H9 (cell line): ENCODE results near the gene KIAA0513. TPM values are rescaled to one million over a fixed set of nuclear protein-coding genes. Genes with fewer than 3 reads are reported as not detected.

Source experiments
- DNase-seq: peaks from one replicate; pipeline ENCODE4 v3.0.0-alpha.2; 2017
- H2AFZ ChIP-seq: one replicate; pipeline ENCODE4 v1.6.1; 2013; ENCODE audit warnings: mild to moderate bottlenecking, low read length, control low read depth, moderate library complexity
- H2AK5ac ChIP-seq: 2 replicates; pipeline ENCODE4 v1.6.1; 2013; ENCODE audit warnings: low read length, control low read depth, mixed read lengths; ENCODE audit not compliant: insufficient read length
- H2BK120ac ChIP-seq: one replicate; pipeline ENCODE4 v1.6.1; 2013; ENCODE audit warnings: low read depth, mild to moderate bottlenecking, low read length, control low read depth, inconsistent platforms; ENCODE audit not compliant: poor library complexity, severe bottlenecking
- H2BK12ac ChIP-seq: 2 replicates; pipeline ENCODE4 v1.6.1; 2013; ENCODE audit warnings: low read length, control low read depth, mixed read lengths, low read depth; ENCODE audit not compliant: insufficient read length
- H2BK15ac ChIP-seq: 2 replicates; pipeline ENCODE4 v1.6.1; 2013; ENCODE audit warnings: low read depth, low read length, control low read depth
- H2BK20ac ChIP-seq: one replicate; pipeline ENCODE4 v1.6.1; 2013; ENCODE audit warnings: low read depth, mild to moderate bottlenecking, low read length, control low read depth, inconsistent platforms; ENCODE audit not compliant: poor library complexity, severe bottlenecking
- H2BK5ac ChIP-seq: 2 replicates; pipeline ENCODE4 v1.6.1; 2013; ENCODE audit warnings: low read length, control low read depth, mixed read lengths; ENCODE audit not compliant: insufficient read length
- H3K14ac ChIP-seq: 2 replicates; pipeline ENCODE4 v1.6.1; 2013; ENCODE audit warnings: low read length, control low read depth; ENCODE audit not compliant: insufficient read depth
- H3K18ac ChIP-seq: 2 replicates; pipeline ENCODE4 v1.6.1; 2013; ENCODE audit warnings: low read depth, mild to moderate bottlenecking, mixed read lengths, low read length, control low read depth; ENCODE audit not compliant: insufficient read length
- H3K23ac ChIP-seq: 2 replicates; pipeline ENCODE4 v1.6.1; 2013; ENCODE audit warnings: low read length, control low read depth, mixed read lengths, low read depth; ENCODE audit not compliant: insufficient read length
- H3K23me2 ChIP-seq: 2 replicates; pipeline ENCODE4 v1.6.1; 2013; ENCODE audit warnings: low read depth, mild to moderate bottlenecking, mixed read lengths, low read length, control low read depth; ENCODE audit not compliant: insufficient read length, poor library complexity, severe bottlenecking
- H3K27ac ChIP-seq: 2 replicates; pipeline ENCODE4 v1.5.1; 2013; ENCODE audit warnings: low read length, control low read depth, mixed read lengths, low read depth; ENCODE audit not compliant: insufficient read length
- H3K27me3 ChIP-seq: 2 replicates; pipeline ENCODE4 v1.6.1; 2013; ENCODE audit warnings: low read length, control low read depth, inconsistent platforms; ENCODE audit not compliant: insufficient read depth
- H3K4ac ChIP-seq: 2 replicates; pipeline ENCODE4 v1.6.1; 2013; ENCODE audit warnings: low read depth, mild to moderate bottlenecking, control low read depth, inconsistent platforms, low read length, moderate library complexity
- H3K4me1 ChIP-seq: 2 replicates; pipeline ENCODE4 v1.6.1; 2013; ENCODE audit warnings: low read length, control low read depth, inconsistent platforms; ENCODE audit not compliant: insufficient read depth
- H3K4me2 ChIP-seq: 2 replicates; pipeline ENCODE4 v1.6.1; 2013; ENCODE audit warnings: low read length, control low read depth, mixed read lengths; ENCODE audit not compliant: insufficient read length, insufficient read depth
- H3K56ac ChIP-seq: 2 replicates; pipeline ENCODE4 v1.6.1; 2013; ENCODE audit warnings: low read depth, mild to moderate bottlenecking, mixed read lengths, low read length, control low read depth; ENCODE audit not compliant: insufficient read length
- H3K79me1 ChIP-seq: 2 replicates; pipeline ENCODE4 v1.6.1; 2013; ENCODE audit warnings: low read depth, mild to moderate bottlenecking, moderate library complexity, low read length, control low read depth, inconsistent platforms; ENCODE audit not compliant: insufficient read depth, poor library complexity, severe bottlenecking
- H3K79me2 ChIP-seq: 2 replicates; pipeline ENCODE4 v1.6.1; 2013; ENCODE audit warnings: low read length, control low read depth, inconsistent platforms; ENCODE audit not compliant: insufficient read depth
- H3K9ac ChIP-seq: 2 replicates; pipeline ENCODE4 v1.6.1; 2013; ENCODE audit warnings: low read length, control low read depth, mixed read lengths; ENCODE audit not compliant: insufficient read length; ENCODE audit errors: extremely low read depth
- H3K9me3 ChIP-seq: one replicate; pipeline ENCODE4 v1.6.1; 2013; ENCODE audit warnings: low read depth, low read length, inconsistent platforms; ENCODE audit not compliant: control insufficient read depth
- H3T11ph ChIP-seq: one replicate; pipeline ENCODE4 v1.6.1; 2013; ENCODE audit warnings: mild to moderate bottlenecking, low read length, control low read depth, inconsistent platforms
- H4K20me1 ChIP-seq: one replicate; pipeline ENCODE4 v1.6.1; 2013; ENCODE audit not compliant: control insufficient read depth, insufficient read length, insufficient read depth
- H4K5ac ChIP-seq: 2 replicates; pipeline ENCODE4 v1.6.1; 2013; ENCODE audit warnings: low read depth, mild to moderate bottlenecking, mixed read lengths, low read length, control low read depth; ENCODE audit not compliant: insufficient read length
- H4K8ac ChIP-seq: replicated peaks from 2 replicates; pipeline ENCODE4 v1.6.1; 2013; ENCODE audit warnings: low read length, control low read depth, mixed read lengths, low read depth; ENCODE audit not compliant: insufficient read length
- H4K91ac ChIP-seq: 2 replicates; pipeline ENCODE4 v1.6.1; 2013; ENCODE audit warnings: low read depth, mild to moderate bottlenecking, moderate library complexity, mixed read lengths, low read length, control low read depth; ENCODE audit not compliant: insufficient read length
- H3K27ac Mint-ChIP-seq, 3 experiments: 2 replicates in 2 of 3; 3 replicates in 1 of 3; pipeline ENCODE4 v1.8.0; 2020 to 2021; ENCODE audit warnings: mixed read lengths in 3 of 3, mild to moderate bottlenecking in 1 of 3, moderate library complexity in 1 of 3
- H3K27me3 Mint-ChIP-seq: 2 replicates; pipeline ENCODE4 v1.8.0; 2021; ENCODE audit warnings: low read depth, mild to moderate bottlenecking, moderate library complexity, mixed read lengths
- H3K36me3 Mint-ChIP-seq, 3 experiments: 2 replicates in 2 of 3; 3 replicates in 1 of 3; pipeline ENCODE4 v1.8.0; 2020 to 2021; ENCODE audit warnings: low read depth in 3 of 3, mixed read lengths in 3 of 3; ENCODE audit not compliant: insufficient read depth in 1 of 3
- H3K4me1 Mint-ChIP-seq, 2 experiments: 2 replicates each; pipeline ENCODE4 v1.8.0; 2020; ENCODE audit warnings: mixed read lengths in 2 of 2
- H3K4me3 Mint-ChIP-seq, 2 experiments: 2 replicates in 1 of 2; 3 replicates in 1 of 2; pipeline ENCODE4 v1.8.0; 2020 to 2021; ENCODE audit warnings: mild to moderate bottlenecking in 2 of 2, mixed read lengths in 2 of 2, moderate library complexity in 1 of 2
- H3K9me3 Mint-ChIP-seq, 2 experiments: 2 replicates in 1 of 2; 3 replicates in 1 of 2; pipeline ENCODE4 v1.8.0; 2020; ENCODE audit warnings: mild to moderate bottlenecking in 2 of 2, mixed read lengths in 2 of 2, moderate library complexity in 1 of 2
- CTCF ChIP-seq: fragments of 200-600 bp; sonication (generic); conservative IDR thresholded peaks from 3 replicates; pipeline ENCODE4 v1.8.0; 2021; ENCODE audit warnings: antibody characterized with exemption, mild to moderate bottlenecking
- WGBS: extraction: QIAGEN DNeasy Blood & Tissue Kit; methylation state at CpG from one replicate; pipeline ENCODE4 v1.1.7; 2013; ENCODE audit warnings: missing lambda C conversion rate, low lambda C conversion rate, mixed read lengths; ENCODE audit not compliant: insufficient read length; ENCODE audit errors: extremely low coverage; 5-methylcytosine and 5-hydroxymethylcytosine counted together
- total RNA-seq: library from RNA; stranded (reverse); gene quantifications from 2 replicates; pipeline ENCODE4 v1.2.1, GENCODE V29; 2021

KIAA0513 gene
- total RNA-seq, 1 experiment from 2014 or later = 4.7 TPM

DNA sequence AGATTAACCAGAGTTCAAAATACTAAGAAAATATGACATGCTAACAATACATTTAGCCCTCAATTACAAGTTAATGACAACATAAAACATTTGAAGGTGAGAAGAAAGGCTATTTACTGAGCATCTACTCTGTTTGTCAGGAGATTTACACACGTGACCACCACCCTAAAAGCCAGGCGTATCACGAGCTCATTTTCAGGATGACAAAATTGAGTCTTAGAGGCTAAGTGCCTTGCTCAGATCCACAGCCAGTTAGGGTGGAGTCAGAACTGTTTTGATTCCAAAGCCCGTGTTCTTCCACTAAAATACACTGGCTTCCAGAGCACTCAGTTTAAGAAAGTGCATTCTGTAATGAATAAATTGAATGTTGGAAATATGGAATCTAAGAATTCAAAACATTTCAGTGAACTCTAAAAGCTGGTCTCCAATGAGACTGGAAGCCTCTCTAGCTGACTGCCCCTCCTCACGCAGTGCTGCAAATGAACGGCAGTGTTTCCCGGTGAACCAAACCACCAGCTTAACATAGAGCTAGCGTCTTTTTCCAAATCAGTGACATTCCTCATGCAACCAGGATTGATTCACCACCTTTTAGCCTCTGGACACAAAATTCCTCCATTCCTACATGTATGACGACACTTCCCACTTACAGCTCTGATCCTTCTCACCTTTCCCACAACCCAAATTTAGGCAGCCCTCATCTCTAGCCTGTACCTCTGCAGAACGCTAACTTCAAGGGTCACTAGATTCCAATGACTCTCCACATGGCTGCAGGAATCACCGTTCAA, 22.1 kb upstream of the KIAA0513 start:
- no peak overlapping the region for H3K4me3 Mint-ChIP-seq
- DNase-seq = no peak

More for the DNA sequence above, 22.1 kb upstream of the KIAA0513 start:
- H3K27me3 Mint-ChIP-seq = no peaks in the 10 kb centered on the region
- no peak overlapping the region for H3K18ac ChIP-seq
- no peak overlapping the region for H4K8ac ChIP-seq
- no peak overlapping the region for H2AK5ac ChIP-seq
- peaks cover 28% of the 10 kb centered on the region; the same call in 1 of the 2 replicates for H3K79me2 ChIP-seq
- H3K27ac ChIP-seq = no peak overlapping the region
- H3K23ac ChIP-seq = no peak overlapping the region
- H3K4me1 Mint-ChIP-seq = peaks cover 37 to 42% of the 10 kb centered on the region in 2 experiments
- H4K91ac ChIP-seq = no peak overlapping the region
- no CpG with 5 or more reads among the region's 11 CpGs for WGBS
- H2BK20ac ChIP-seq = no peak overlapping the region
- H2AFZ ChIP-seq = no peak overlapping the region
- peaks cover 2% of the 10 kb centered on the region; the same call in 1 of the 2 replicates for H3K4me1 ChIP-seq
- no peaks in the 10 kb centered on the region for H3K9me3 ChIP-seq
- peaks cover 2% of the 10 kb centered on the region for H3K23me2 ChIP-seq
- no peak overlapping the region for H3T11ph ChIP-seq
- H3K4me2 ChIP-seq = no peak overlapping the region
- no peak overlapping the region for H3K56ac ChIP-seq
- H2BK5ac ChIP-seq = no peak overlapping the region
- no peak overlapping the region for H2BK120ac ChIP-seq
- H3K36me3 Mint-ChIP-seq = peaks cover 4% of the 10 kb centered on the region in 3 experiments; a peak in 1 of 7 replicates
- H3K4ac ChIP-seq = no peak overlapping the region
- H3K27me3 ChIP-seq = no peaks in the 10 kb centered on the region
- H4K5ac ChIP-seq = no peak overlapping the region
- no peak overlapping the region for H2BK12ac ChIP-seq
- H3K27ac Mint-ChIP-seq = peak overlapping the region; percentile 54 to 72 (median 65); a peak in 5 of 7 replicates
- H3K14ac ChIP-seq = no peak overlapping the region
- no peak for TF ChIP-seq CTCF
- H4K20me1 ChIP-seq = no peaks in the 10 kb centered on the region
- no peak overlapping the region for H3K9ac ChIP-seq
- H3K9me3 Mint-ChIP-seq = no peaks in the 10 kb centered on the region
- no peak overlapping the region for H2BK15ac ChIP-seq
- peaks cover 5% of the 10 kb centered on the region for H3K79me1 ChIP-seq
